Sigmoid colon (tissue), 3 donors: ENCODE data around the gene VIT.

ENCODE experiments used
- CTCF ChIP-seq, 4 experiments: fragments of 450-650 bp in 3 of 4; fragments of 200-600 bp in 1 of 4; IDR thresholded peaks; one replicate each; pipeline ENCODE4 v1.5.1; 2016 to 2019; ENCODE audit warnings: antibody characterized with exemption in 4 of 4, mild to moderate bottlenecking in 3 of 4, moderate library complexity in 2 of 4
- POLR2A ChIP-seq, 2 donors: fragments of 450-650 bp; IDR thresholded peaks; one replicate each; pipeline ENCODE4 v1.6.1; 2016; ENCODE audit warnings: antibody characterized with exemption in 2 of 2, mild to moderate bottlenecking in 2 of 2, moderate library complexity in 2 of 2

- no peak for TF ChIP-seq CTCF (IDR thresholded peaks at IDR 0.05)
- TF ChIP-seq POLR2A (IDR thresholded peaks at IDR 0.05) = no peak
These were observed 79.3 kb downstream of the VIT start for GRCh38 chr2:36775806-36776205.
